Posterior cingulate gyrus (tissue), 11 donors: ENCODE data around the gene FAM200B.
A peak's percentile ranks its signal among the peaks of the same experiment; 100 is the strongest.

Source experiments
- DNase-seq, 10 donors: peaks; one replicate each; pipeline versions ENCODE4 v3.0.0 to v3.0.0-alpha.2; 2020 to 2021; ENCODE audit warnings: mixed read lengths in 3 of 10
- intact Hi-C: fragments of 100-400 bp; cut with DNase I; formaldehyde crosslinking; loops from one replicate; pipeline ENCODE4 v1.15.1; 2023

FAM200B gene

GRCh38 chr4:15681372-15682241, at the start of gene FAM200B:
Gene FAM200B, plus strand, starts transcription at chr4:15681827. Its CDS starts 5,151 bp downstream, at chr4:15686978.
- DNase-seq: peak; percentile 98 to 100 (median 99)
- intact Hi-C loops: loop anchor here (1.0 kb wide), 1 partner anchor 26 kb away; the partner anchor contains the start of gene FBXL5

DNA sequence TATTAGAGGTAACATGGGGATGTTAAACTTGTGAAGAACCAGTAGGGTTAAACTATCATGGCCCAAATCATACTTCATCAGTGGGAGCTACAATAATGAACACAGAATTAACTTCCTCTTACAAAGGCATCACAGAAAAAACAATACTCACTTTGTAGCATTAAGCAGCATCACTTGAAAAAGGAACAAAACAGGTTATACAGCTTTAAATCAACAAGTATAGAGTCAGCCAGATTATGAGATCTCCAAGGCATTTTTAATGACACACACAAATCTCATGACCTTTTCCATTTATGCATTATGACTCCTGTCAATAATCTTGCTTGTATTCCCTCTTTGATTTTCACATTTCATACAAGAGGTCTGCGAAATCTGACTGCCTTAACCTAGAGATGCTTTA, 44.8 kb upstream of the FAM200B start:
- intact Hi-C loops: no loop called here
- no peak for DNase-seq

GRCh38 chr4:15638418-15638817, 43.2 kb upstream of the FAM200B start:
- intact Hi-C loops: no loop called here
- DNase-seq: no peak

GRCh38 chr4:15648600-15648999, 33.0 kb upstream of the FAM200B start:
- intact Hi-C loops: no loop called here
- no peak for DNase-seq

DNA sequence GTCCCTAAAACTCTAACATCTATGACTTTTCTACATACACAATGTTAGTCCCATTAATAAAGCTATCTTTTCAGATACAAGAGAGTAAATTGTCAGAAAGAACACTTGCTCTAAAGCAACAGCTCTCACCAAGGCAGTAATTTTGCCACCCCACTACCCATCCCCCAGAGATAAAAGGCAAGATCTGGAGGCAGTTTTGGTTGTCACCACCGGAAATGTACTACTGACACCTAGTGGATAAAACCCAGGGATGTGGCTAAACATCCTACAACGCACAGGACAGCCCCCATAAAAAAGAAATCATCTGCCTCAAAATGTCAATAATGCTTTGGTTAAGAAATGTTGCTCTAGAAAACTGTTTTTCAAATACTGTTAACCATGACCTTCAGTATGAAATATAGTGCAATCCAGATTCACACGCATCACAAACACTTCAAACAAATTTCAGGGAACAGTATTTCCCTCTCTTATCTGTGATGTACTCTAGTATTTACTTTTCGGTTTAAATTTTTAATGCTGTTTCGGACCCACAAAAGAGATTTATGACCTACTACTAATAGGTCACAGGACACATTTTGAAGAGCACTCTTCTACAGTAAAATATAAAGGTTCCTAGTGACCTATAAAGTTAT, 31.6 kb upstream of the FAM200B start:
- intact Hi-C loops: loop anchor here (1.0 to 10.0 kb wide), 2 partner anchors 171 to 645 kb away; partner anchors contain the start of gene CPEB2
- peak in 2 of 10 donors; percentile 27 to 34 for DNase-seq

DNA sequence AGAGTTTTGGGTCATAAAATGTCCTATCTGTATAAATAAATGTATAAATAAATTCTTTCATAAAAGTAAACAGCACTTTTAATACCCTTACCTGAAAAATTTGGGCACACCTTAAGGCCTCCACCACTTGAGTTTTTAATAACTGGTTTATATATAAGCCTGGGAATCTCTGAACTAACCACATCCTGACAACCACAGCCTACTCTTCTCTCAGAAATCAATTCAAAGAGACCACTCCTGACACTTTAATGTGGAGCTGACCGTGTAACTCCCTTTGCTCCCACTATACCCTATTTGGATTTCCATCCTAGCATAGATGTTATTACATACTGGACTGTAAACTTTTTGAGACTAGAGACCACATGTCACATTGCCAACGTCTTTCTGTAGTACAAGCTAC, 30.0 kb upstream of the FAM200B start:
- intact Hi-C loops: loop anchor here (10.0 kb wide), 1 partner anchor 647 kb away; the partner anchor contains the start of gene CPEB2

DNA sequence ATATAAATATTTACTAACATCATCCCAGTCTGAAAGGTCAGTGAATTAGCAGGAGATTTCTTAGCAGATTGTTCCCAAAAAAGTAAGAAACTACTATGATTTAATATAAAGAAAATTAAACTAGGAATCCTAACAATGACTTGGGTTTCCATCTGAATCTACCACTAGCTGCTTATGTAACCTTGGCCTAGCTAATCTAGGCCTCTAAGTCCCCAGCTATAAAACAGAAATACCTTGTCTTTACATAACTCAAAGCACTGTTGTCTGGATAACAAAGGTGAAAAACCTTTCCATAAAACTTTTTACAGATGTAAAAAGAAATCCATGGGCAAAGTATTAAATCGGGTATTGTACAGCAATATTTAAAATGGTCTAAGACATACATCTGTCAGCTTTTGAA, 29.4 kb upstream of the FAM200B start:
- DNase-seq: no peak
- intact Hi-C loops: loop anchor here (10.0 kb wide), 1 partner anchor 647 kb away; the partner anchor contains the start of gene CPEB2

More for the DNA sequence above, 30.0 kb upstream of the FAM200B start:
- no peak for DNase-seq

DNA sequence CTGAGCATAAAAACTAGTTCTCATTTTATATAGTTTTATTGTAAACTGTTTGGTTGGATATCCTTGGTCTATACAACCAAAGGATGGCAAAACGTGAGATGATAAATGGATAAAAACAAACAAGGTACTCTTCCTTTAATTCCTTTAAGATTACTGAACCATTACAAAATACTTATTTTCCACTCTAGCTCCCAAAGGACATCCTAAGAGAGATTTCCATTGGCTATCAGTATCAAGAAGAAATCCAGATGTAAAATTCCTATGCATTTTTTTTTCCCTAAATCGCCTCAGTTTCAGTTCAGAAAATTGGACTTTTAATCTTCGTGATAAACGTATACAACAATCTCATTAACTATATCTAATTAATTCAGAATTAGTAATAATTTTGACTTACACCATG, 28.8 kb upstream of the FAM200B start:
- DNase-seq: no peak
- intact Hi-C loops: loop anchor here (10.0 kb wide), 1 partner anchor 648 kb away; the partner anchor contains the start of gene CPEB2

- DNase-seq: no peak
- intact Hi-C loops: loop anchor here (10.0 kb wide), 1 partner anchor 649 kb away; the partner anchor contains the start of gene CPEB2
Observed at GRCh38 chr4:15653420-15653819, 28.2 kb upstream of the FAM200B start.

DNA sequence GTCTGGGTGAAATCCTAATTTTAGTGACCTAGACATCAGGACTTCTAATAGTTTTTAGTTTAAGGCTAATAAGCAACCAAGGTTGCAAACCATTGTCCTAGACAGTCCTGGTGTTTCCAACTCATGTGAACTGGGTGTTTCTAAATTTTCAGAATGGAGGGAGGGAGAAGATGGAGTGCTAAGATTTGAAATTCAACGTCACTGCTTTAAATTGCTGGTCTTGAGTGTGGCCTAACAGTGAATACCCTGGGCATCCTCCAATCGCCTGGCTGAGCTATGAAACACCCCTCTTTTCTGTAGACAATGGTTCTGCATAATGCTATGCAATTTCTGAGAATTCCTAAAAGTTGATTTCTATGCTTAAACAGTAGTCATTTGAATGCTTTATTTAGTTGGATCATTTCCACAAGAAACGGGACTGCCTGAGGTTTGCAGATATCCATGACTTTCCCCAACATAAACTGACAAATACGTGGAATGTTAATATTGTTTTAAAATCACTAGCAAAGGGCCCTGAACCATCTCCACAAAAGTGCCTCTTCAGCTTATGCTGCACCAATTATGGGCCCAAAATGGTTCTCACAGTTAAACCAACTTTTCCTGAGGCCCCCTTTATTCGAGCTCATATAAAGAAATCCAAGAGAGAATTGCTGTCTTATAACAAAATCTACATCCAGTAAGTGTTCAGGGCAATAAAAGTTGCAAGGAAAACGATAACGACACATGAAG, 27.6 kb upstream of the FAM200B start:
- intact Hi-C loops: loop anchor here (10.0 kb wide), 1 partner anchor 649 kb away; the partner anchor contains the start of gene CPEB2
- peak in 2 of 10 donors; percentile 22 to 79 for DNase-seq

GRCh38 chr4:15654593-15655222, 26.9 kb upstream of the FAM200B start:
- intact Hi-C loops: loop anchor here (1.0 to 10.0 kb wide), 2 partner anchors 27 to 650 kb away; partner anchors contain the start of genes CPEB2 and FAM200B
- DNase-seq: peak; percentile 23 to 87 (median 49)

DNA sequence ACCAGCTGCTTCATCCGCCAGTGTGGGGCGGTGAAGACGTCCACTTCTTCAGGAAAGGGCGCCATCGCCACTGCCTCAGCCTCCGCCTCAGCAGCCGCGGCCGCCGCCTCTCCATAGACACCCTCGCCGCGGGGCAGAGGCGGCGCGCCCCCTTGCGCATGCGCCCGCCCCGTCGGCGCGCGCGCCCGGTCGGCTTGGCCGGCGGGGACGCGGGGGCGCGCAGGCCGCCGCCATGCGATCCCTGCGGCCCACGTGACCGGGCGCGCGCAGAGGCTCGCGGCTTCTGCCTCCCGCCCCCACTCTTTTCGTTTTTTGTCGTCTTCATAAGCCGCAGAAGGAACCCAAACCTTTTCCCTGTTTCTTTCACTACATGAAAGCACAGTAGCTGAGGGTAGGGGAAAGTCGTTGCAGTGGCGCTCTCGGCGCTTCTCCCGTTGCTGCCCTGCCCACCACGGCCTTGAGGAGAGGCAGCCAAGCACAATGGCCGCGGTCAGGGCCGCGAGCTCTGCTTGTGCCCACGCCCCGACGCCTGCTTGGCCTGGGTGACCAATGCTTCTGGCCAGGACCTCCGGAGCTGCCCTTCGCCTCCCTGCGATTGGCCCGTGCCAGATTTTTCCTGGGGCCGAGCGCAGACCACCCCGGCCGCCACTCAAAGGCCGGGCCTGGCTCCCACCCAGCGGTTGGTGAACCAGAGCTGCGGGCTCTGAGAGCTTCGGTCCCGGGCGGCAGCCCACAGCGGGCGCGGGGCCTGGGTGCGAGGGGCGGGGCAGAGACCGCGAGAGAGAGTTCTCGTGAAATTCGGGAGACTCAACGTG, 26.2 kb upstream of the FAM200B start, which contains the start of gene FBXL5:
FBXL5 (minus strand) TSS at position 135 of the 815 bp plus-strand sequence; CDS start at position 65, 70 bp downstream.
- intact Hi-C loops: loop anchor here (1.0 to 10.0 kb wide), 2 partner anchors 26 to 651 kb away; partner anchors contain the start of genes CPEB2 and FAM200B
- DNase-seq: peak; percentile 52 to 97 (median 71)

DNA sequence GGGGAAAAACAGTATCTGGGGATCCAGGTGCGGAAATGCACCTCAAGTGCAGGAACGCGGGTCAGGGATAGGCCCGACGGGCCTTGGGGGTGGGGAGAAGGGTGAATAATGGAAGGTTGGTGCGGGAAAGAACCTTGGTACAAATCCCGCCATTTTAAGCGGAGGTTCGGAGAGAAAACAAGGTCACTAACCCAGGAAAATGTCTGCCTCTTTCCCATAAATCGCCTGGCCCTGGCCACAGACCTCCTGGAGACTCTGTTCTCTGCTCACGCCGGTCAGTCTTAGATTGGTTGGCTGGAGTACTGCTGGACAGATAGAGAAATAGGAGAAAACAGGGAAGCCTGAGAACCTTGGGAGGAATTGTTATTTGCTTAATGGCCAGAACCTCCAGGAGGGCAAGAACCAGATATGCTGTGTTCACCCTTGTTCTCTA, 25.6 kb upstream of the FAM200B start:
- intact Hi-C loops: loop anchor here (10.0 kb wide), 1 partner anchor 651 kb away; the partner anchor contains the start of gene CPEB2
- DNase-seq: peak in 1 of 10 donors; percentile 19

- no peak for DNase-seq
- intact Hi-C loops: loop anchor here (10.0 kb wide), 1 partner anchor 653 kb away; the partner anchor contains the start of gene CPEB2
Observed at GRCh38 chr4:15657366-15657765, 24.3 kb upstream of the FAM200B start.

DNA sequence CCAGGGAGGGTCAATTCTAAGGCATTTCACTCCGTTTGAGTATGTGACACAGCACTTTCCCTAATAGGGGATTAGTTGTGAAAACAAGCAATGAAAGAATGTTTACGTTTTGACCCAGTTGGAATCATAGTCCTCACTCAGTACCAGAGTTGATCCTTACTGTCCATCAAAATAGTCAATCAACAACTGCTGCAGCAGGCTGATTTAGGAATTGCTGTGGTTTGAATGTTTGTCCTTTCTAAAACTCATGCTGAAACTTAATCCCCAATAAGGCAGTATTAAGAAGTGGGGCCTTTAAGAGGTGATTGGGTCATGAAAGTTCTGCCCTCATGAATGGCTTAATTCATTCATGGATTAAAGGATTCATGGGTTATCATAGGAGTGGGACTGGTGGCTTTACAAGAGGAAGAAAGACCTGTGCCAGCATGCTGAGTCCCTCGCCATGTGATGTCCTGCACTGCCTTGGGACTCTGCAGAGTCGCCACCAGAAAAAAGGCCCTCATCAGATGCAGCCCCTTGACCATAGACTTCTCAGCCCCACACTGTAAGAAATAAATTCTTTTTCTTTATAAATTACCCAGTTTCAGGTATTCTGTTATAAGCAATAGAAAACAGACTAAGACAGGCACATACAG, 23.4 kb upstream of the FAM200B start:
- no peak for DNase-seq
- intact Hi-C loops: loop anchor here (10.0 kb wide), 1 partner anchor 653 kb away; the partner anchor contains the start of gene CPEB2

- intact Hi-C loops: loop anchor here (10.0 kb wide), 1 partner anchor 654 kb away; the partner anchor contains the start of gene CPEB2
- DNase-seq: no peak
Observed at GRCh38 chr4:15658781-15659180, 22.8 kb upstream of the FAM200B start.

- intact Hi-C loops: loop anchor here (10.0 kb wide), 1 partner anchor 655 kb away; the partner anchor contains the start of gene CPEB2
- DNase-seq: no peak
Observed at GRCh38 chr4:15659768-15660570, 21.7 kb upstream of the FAM200B start.
